GM23248 (cell line): ENCODE data around the gene MPHOSPH9. TPM values are rescaled to one million over a fixed set of nuclear protein-coding genes. Genes with fewer than 3 reads are reported as not detected.

Experiments used
- DNase-seq: peaks from one replicate; pipeline ENCODE4 v3.0.0-alpha.2; 2015
- H2AFZ ChIP-seq: fragments of 200-600 bp; sonication (generic); 2 replicates; pipeline ENCODE4 v1.6.1; 2016; ENCODE audit warnings: antibody characterized with exemption
- H3F3A ChIP-seq: fragments of 200-600 bp; sonication (generic); 2 replicates; pipeline ENCODE4 v1.6.1; 2016; ENCODE audit warnings: mild to moderate bottlenecking, antibody characterized with exemption, mixed run types; ENCODE audit not compliant: insufficient read depth
- H3K27ac ChIP-seq: fragments of 200-600 bp; sonication (generic); 2 replicates; pipeline ENCODE4 v1.5.1; 2016; ENCODE audit warnings: mild to moderate bottlenecking
- H3K27me3 ChIP-seq: fragments of 200-600 bp; sonication (generic); replicated peaks from 2 replicates; pipeline ENCODE4 v1.6.1; 2016; ENCODE audit warnings: mild to moderate bottlenecking; ENCODE audit not compliant: insufficient read depth
- H3K36me3 ChIP-seq: fragments of 200-600 bp; sonication (generic); 2 replicates; pipeline ENCODE4 v1.6.1; 2016; ENCODE audit warnings: low read depth, mild to moderate bottlenecking
- H3K4me1 ChIP-seq: fragments of 200-600 bp; sonication (generic); 2 replicates; pipeline ENCODE4 v1.6.1; 2016; ENCODE audit warnings: mild to moderate bottlenecking; ENCODE audit not compliant: insufficient read depth
- H3K4me2 ChIP-seq: fragments of 200-600 bp; sonication (generic); one replicate; pipeline ENCODE4 v1.6.1; 2016; ENCODE audit warnings: mild to moderate bottlenecking; ENCODE audit not compliant: unreplicated experiment
- H3K4me3 ChIP-seq: fragments of 200-600 bp; sonication (generic); 2 replicates; pipeline ENCODE4 v1.5.1; 2016; ENCODE audit warnings: mild to moderate bottlenecking
- H3K79me2 ChIP-seq: fragments of 200-600 bp; sonication (generic); 2 replicates; pipeline ENCODE4 v1.6.1; 2016; ENCODE audit warnings: mild to moderate bottlenecking; ENCODE audit not compliant: insufficient read depth
- H3K9ac ChIP-seq: fragments of 200-600 bp; sonication (generic); 2 replicates; pipeline ENCODE4 v1.6.1; 2016; ENCODE audit warnings: mild to moderate bottlenecking
- H3K9me2 ChIP-seq: fragments of 200-600 bp; sonication (generic); 2 replicates; pipeline ENCODE4 v1.6.1; 2016; ENCODE audit warnings: mixed run types, mild to moderate bottlenecking, moderate library complexity; ENCODE audit not compliant: insufficient read depth
- H3K9me3 ChIP-seq: fragments of 200-600 bp; sonication (generic); one replicate; pipeline ENCODE4 v1.6.1; 2017; ENCODE audit warnings: low read depth
- H4K20me1 ChIP-seq: fragments of 200-600 bp; sonication (generic); 2 replicates; pipeline ENCODE4 v1.6.0; 2016; ENCODE audit not compliant: insufficient read depth
- EZH2 ChIP-seq: fragments of 200-600 bp; sonication (generic); IDR thresholded peaks from 2 replicates; pipeline ENCODE4 v1.6.1; 2018; ENCODE audit warnings: antibody characterized with exemption, mild to moderate bottlenecking; ENCODE audit not compliant: insufficient read depth, poor library complexity, severe bottlenecking
- EZH2phosphoT487 ChIP-seq: fragments of 200-600 bp; sonication (generic); IDR thresholded peaks from 2 replicates; pipeline ENCODE4 v1.6.1; 2018; ENCODE audit warnings: antibody characterized with exemption, moderate library complexity, mild to moderate bottlenecking, low read depth; ENCODE audit not compliant: insufficient read depth
- WGBS, 2 experiments: methylation state at CpG; one replicate each; pipeline ENCODE4 v1.1.6; 2015 to 2017; ENCODE audit warnings: low lambda C conversion rate in 2 of 2, low coverage in 1 of 2; ENCODE audit errors: missing lambda C conversion rate in 2 of 2; 5-methylcytosine and 5-hydroxymethylcytosine counted together
- in situ Hi-C: fragments of 300-500 bp; cut with MboI; formaldehyde crosslinking; loops from 2 replicates; pipeline ENCODE4 v1.15.0; 2020
- polyA plus RNA-seq: library from polyadenylated mRNA; unstranded; fragments of >200 nt; fragmentation: Nextera tagmentation; extraction: Ambion mirVana; gene quantifications from 2 replicates; pipeline ENCODE4 v1.2.1, GENCODE V29; 2016
- total RNA-seq: library from RNA; depleted of rRNA; stranded (reverse); fragments of >200 nt; shearing (Covaris generic); gene quantifications from 2 replicates; pipeline ENCODE4 v1.2.3, GENCODE V29; 2014

MPHOSPH9 gene
- total and polyA plus RNA-seq, 2 experiments from 2014 or later, result 18.0 to 51.6 TPM

DNA sequence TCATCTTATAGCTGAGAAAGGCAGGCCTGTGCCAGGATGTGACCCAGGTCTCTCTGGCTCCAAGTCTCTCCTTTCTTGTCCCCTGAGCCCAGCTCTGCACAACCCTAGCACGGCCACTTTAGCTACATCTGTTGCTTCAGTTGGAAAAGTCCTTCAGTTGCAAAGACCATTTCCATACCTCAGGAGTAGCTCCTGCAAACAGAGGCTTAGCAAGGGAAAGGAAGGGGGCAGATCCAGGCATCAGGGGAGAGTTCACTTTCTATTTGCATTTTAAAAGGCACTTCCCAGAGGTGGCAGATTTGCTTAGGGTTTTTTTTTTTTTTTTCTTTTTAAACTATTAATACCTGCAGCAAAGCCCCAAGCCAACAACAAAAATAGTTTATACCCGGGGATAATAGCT, 79.0 kb downstream of the MPHOSPH9 start:
- 64 to 65% methylated on average over 2 of the region's 2 CpGs for WGBS, 2 experiments
- H2AFZ ChIP-seq, result no peak overlapping the region
- DNase-seq, result no peak
- no peak overlapping the region for H3K4me2 ChIP-seq
- H4K20me1 ChIP-seq, result no peaks in the 10 kb centered on the region
- 0 out of 2 replicates have a peak, but pooled peaks cover 4% of the 10 kb centered on the region for H3K36me3 ChIP-seq
- H3K79me2 ChIP-seq, result no peaks in the 10 kb centered on the region
- no peak for TF ChIP-seq EZH2phosphoT487
- no peak for TF ChIP-seq EZH2
- H3K4me3 ChIP-seq, result no peak overlapping the region
- H3K9me3 ChIP-seq, result no peaks in the 10 kb centered on the region
- no peaks in the 10 kb centered on the region for H3K27me3 ChIP-seq
- H3K27ac ChIP-seq, result no peak overlapping the region
- no peaks in the 10 kb centered on the region for H3K9me2 ChIP-seq
- H3K4me1 ChIP-seq, result no peaks in the 10 kb centered on the region
- H3F3A ChIP-seq, result peaks cover 6% of the 10 kb centered on the region
- in situ Hi-C loops, result no loop called here
- H3K9ac ChIP-seq, result no peak overlapping the region

DNA sequence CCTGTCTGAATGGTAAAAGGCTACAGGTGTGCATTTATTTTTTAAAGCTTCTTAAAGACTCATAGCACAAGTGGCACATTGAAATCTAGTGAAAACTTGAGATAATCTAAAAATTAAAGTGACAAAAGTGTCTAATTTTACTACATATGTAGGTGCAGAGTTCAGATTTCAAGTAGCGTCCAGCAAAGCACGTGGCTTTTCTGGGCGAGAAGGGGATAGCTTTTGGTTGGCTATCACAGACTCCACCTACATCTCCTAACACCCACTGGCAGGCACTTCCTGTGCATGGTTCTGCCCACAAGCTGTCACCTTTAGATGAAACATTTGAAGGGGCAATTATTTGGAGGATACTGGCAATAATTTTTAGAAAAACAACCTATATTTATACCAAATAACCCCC, 80.1 kb downstream of the MPHOSPH9 start:
- WGBS, 2 experiments, result 91 to 97% methylated on average over 3 of the region's 3 CpGs
- Histone ChIP-seq H3K9me3 (no peaks in the 10 kb centered on the region), H2AFZ (no peak overlapping the region), H3F3A (peaks cover 8% of the 10 kb centered on the region), H3K79me2 (0 out of 2 replicates have a peak, but pooled peaks cover under 1% of the 10 kb centered on the region), H3K36me3 (0 out of 2 replicates have a peak, but pooled peaks cover 4% of the 10 kb centered on the region), H3K4me2 (no peak overlapping the region), H3K9me2 (no peaks in the 10 kb centered on the region), H3K27ac (no peak overlapping the region), H3K4me1 (no peaks in the 10 kb centered on the region), H4K20me1 (no peaks in the 10 kb centered on the region), H3K9ac (no peak overlapping the region), H3K4me3 (no peak overlapping the region), H3K27me3 (no peaks in the 10 kb centered on the region)
- no peak for TF ChIP-seq EZH2
- no peak for TF ChIP-seq EZH2phosphoT487
- DNase-seq, result no peak
- in situ Hi-C loops, result no loop called here

DNA sequence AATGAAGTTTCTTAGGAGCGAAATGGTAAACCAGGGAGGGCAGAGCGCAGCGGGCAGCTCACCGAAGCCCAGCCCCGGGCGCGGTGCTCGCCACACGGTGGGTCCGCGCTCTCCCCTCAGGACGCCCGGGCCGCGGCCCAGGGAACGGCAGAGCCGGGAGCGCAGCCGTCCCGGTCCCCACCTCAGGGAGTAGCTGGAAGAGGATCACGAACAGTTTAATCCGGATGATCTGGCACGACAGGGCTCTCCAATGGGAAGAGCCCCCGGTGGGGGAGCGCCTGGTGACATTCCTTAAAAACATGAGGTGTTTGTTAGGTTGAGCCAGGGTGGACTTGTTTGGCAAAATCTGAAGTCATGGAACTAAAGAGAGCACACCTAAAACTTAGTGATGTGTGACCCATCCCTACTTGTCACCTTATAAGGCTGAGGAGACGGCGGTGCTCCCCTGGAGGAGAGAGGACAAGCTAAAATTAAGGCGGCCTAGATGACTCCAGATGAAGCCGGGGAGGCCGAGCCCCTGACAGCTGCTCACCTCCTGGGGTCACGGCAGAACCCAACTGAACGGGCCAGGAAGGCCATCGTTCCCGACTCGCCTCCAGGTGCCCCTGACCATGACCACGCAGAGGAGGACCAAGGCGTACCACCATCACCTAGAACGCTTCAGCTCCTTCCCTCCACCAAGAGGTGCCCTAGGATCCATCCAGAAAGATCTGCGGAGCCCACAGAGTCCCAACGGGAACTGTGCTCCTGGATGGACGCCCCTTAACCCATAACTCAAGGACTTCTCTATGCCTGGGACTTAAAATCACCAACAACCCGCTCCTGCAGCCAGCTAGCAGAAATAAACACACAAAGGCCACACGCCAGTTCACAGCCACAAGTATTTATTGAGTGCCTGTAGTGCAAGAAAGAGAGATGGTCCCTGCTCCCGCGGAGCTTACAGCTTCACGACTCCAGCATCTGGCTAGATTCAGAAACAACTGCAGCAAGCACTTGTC, 81.2 kb downstream of the MPHOSPH9 start:
- Histone ChIP-seq H3K27me3 (no peaks in the 10 kb centered on the region), H3K36me3 (0 out of 2 replicates have a peak, but pooled peaks cover 4% of the 10 kb centered on the region), H3K79me2 (0 out of 2 replicates have a peak, but pooled peaks cover 9% of the 10 kb centered on the region), H3K9ac (peak overlapping the region; percentile 76), H3K9me2 (no peaks in the 10 kb centered on the region), H3K9me3 (no peaks in the 10 kb centered on the region), H2AFZ (peak overlapping the region; percentile 85), H3K4me1 (no peaks in the 10 kb centered on the region), H3K4me2 (peak overlapping the region; percentile 80), H3K4me3 (peak overlapping the region; percentile 76), H4K20me1 (no peaks in the 10 kb centered on the region), H3K27ac (no peak overlapping the region), H3F3A (peaks cover 8% of the 10 kb centered on the region)
- WGBS, 2 experiments, result 44% methylated on average over 45 to 46 of the region's 46 CpGs
- TF ChIP-seq EZH2phosphoT487 (no peak), EZH2 (no peak)
- in situ Hi-C loops, result no loop called here
- DNase-seq, result no peak

DNA sequence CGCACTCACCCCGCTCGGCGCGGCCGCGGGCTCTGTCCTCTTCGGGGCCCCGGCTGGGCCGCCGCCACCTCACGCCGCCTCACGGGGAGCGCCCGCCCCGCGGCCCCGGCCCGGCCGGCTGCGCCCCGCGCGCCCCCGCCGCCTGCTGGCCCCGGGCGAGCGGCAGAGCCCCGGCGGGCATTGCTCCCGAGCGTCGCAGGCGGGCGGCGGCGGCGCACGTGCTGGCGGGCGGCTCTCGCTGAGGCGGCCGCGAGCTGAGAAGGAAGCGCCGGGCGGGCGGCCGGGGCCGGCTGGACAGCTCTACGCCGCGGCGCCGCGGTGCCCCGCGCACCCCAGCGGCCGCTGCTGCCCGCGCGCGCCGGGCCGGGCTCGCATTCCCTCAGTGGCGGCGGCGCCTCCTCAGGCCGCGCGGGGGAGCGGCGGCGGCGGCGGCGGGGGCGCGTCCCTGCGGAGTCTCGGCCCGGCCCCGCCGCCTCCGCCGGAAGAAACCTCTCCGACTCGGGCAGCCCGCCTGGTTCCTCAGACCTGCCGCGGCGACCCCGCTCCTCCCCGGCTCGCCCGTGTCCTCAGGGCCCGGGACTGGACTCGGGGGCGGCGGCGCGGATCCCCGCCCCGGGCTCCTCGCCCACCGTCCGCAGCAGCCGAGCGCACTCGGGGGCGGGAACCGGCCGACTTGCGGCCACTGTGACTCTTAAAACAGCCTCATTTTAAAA, 82.0 kb downstream of the MPHOSPH9 start, which contains the start of gene PITPNM2:
PITPNM2 (minus strand) TSS at position 347 of the 713 bp plus-strand sequence. CDS start 116,500 bp downstream, outside the sequence.
- H3K79me2 ChIP-seq, result 0 out of 2 replicates have a peak, but pooled peaks cover 14% of the 10 kb centered on the region
- no peaks in the 10 kb centered on the region for H4K20me1 ChIP-seq
- DNase-seq, result peak; percentile 91
- no peaks in the 10 kb centered on the region for H3K9me2 ChIP-seq
- TF ChIP-seq EZH2, result no peak
- TF ChIP-seq EZH2phosphoT487, result no peak
- in situ Hi-C loops, result no loop called here
- WGBS, 2 experiments, result 1% methylated on average over 71 to 76 of the region's 119 CpGs
- H3K27ac ChIP-seq, result no peak within 1 kb of the TSS
- H3K9ac ChIP-seq, result peak within 1 kb of the TSS; percentile 76
- peak within 1 kb of the TSS; percentile 85 for H2AFZ ChIP-seq
- 0 out of 2 replicates have a peak, but pooled peaks cover 4% of the 10 kb centered on the region for H3K36me3 ChIP-seq
- H3F3A ChIP-seq, result peaks cover 8% of the 10 kb centered on the region
- H3K4me2 ChIP-seq, result peak within 1 kb of the TSS; percentile 80
- H3K4me1 ChIP-seq, result no peaks in the 10 kb centered on the region
- H3K27me3 ChIP-seq, result no peaks in the 10 kb centered on the region
- H3K9me3 ChIP-seq, result no peaks in the 10 kb centered on the region
- H3K4me3 ChIP-seq, result peak within 1 kb of the TSS; percentile 76
